Gastroesophageal sphincter (tissue), 4 donors: ENCODE results near the gene MPPED1. TPM values are rescaled to one million over a fixed set of nuclear protein-coding genes. Genes with fewer than 3 reads are reported as not detected.

ENCODE experiments used
- ATAC-seq: fragments of 150-250 bp; one replicate; pipeline ENCODE4 v1.9.1; 2016; ENCODE audit warnings: mild to moderate bottlenecking, moderate library complexity
- H3K27ac ChIP-seq, 4 donors: fragments of 200-600 bp; sonication (generic) in 3 of 4; 1 replicate in 3 of 4; 2 replicates in 1 of 4; pipeline ENCODE4 v1.5.1; 2016 to 2019
- H3K27me3 ChIP-seq: fragments of 200-600 bp; sonication (generic); one replicate; pipeline ENCODE4 v1.5.1; 2019
- H3K36me3 ChIP-seq, 2 donors: fragments of 200-600 bp; sonication (generic); one replicate each; pipeline ENCODE4 v1.5.1; 2019; ENCODE audit warnings: control low read depth in 1 of 2
- H3K4me1 ChIP-seq, 3 donors: fragments of 200-600 bp; sonication (generic); 1 replicate in 2 of 3; 2 replicates in 1 of 3; pipeline ENCODE4 v1.5.1; 2016 to 2019; ENCODE audit warnings: control low read depth in 2 of 3
- H3K4me3 ChIP-seq, 2 donors: fragments of 200-600 bp; sonication (generic); one replicate each; pipeline ENCODE4 v1.5.1; 2019; ENCODE audit warnings: mild to moderate bottlenecking in 1 of 2, moderate library complexity in 1 of 2
- H3K9me3 ChIP-seq, 3 donors: fragments of 200-600 bp; sonication (generic); one replicate each; pipeline ENCODE4 v1.5.1; 2017 to 2019; ENCODE audit warnings: control low read depth in 2 of 3
- POLR2AphosphoS5 ChIP-seq: sonication (generic); formaldehyde crosslinking; IDR thresholded peaks from one replicate; pipeline ENCODE4 v1.6.1; 2017; ENCODE audit warnings: antibody characterized with exemption
- WGBS, 2 donors: methylation state at CpG; one replicate each; pipeline ENCODE4 v1.1.5; 2018; ENCODE audit warnings: low coverage in 1 of 2; 5-methylcytosine and 5-hydroxymethylcytosine counted together
- total RNA-seq, 4 donors: library from RNA; depleted of rRNA; stranded (reverse); fragments of >200 nt; gene quantifications; one replicate each; pipeline ENCODE4 v1.1.0, GENCODE V29; 2016

MPPED1 gene
- total RNA-seq, 4 donors from 2014 or later: 0.13 TPM; not detected in 3

GRCh38 chr22:43555561-43556515 lies 144.0 kb downstream of the MPPED1 start:
- no peaks in the 10 kb centered on the region for H3K27me3 ChIP-seq
- no peak for ATAC-seq
- WGBS, 2 donors: 51 to 76% methylated on average over 6 to 8 of the region's 11 CpGs
- no peak overlapping the region for H3K4me3 ChIP-seq
- no peaks in the 10 kb centered on the region for H3K4me1 ChIP-seq
- no peak for TF ChIP-seq POLR2AphosphoS5
- H3K36me3 ChIP-seq: no peaks in the 10 kb centered on the region
- peaks cover 0 to 11% (median 0%) of the 10 kb centered on the region in 3 donors for H3K9me3 ChIP-seq
- H3K27ac ChIP-seq: no peak overlapping the region

Other genes starting within 250 kb of the MPPED1 start
- gene TTLL12, start 224.9 kb upstream of the MPPED1 start, total RNA-seq: 10 to 100 TPM; 20.8 to 34.5 (median 23.4) TPM
- gene SCUBE1, start 68.6 kb upstream of the MPPED1 start, total RNA-seq: 100 to 1,000 TPM in 2 of 4 donors, 10 to 100 TPM in 2; 37.3 to 107 (median 75.9) TPM